Measurements from ENCODE around the gene F3.

Gene F3

GRCh38 chr1:94522304-94522703, 19.3 kb downstream of the F3 start:
- no peaks in the 10 kb centered on the region for H3K27me3 ChIP-seq (replicated peaks; ENCODE audit: control insufficient read depth, insufficient read depth, low read length)
- no peak overlapping the region for H3K4me3 ChIP-seq (replicated peaks; ENCODE audit: low read depth, low read length)
- H3K36me3 ChIP-seq (ENCODE audit: control insufficient read depth, insufficient read depth, low read length): no peaks in the 10 kb centered on the region
- no peak for DNase-seq (ENCODE audit: extremely low read depth, insufficient read length)
- no peak for TF ChIP-seq CTCF (IDR thresholded peaks at IDR 0.05; ENCODE audit: insufficient read depth, low read length, poor library complexity, severe bottlenecking)

GRCh38 chr1:94519351-94519750, 22.2 kb downstream of the F3 start:
- Histone ChIP-seq H3K36me3 (ENCODE audit: control insufficient read depth, insufficient read depth, low read length) (no peaks in the 10 kb centered on the region), H3K27me3 (replicated peaks; ENCODE audit: control insufficient read depth, insufficient read depth, low read length) (no peaks in the 10 kb centered on the region), H3K4me3 (replicated peaks; ENCODE audit: low read depth, low read length) (no peak overlapping the region)
- DNase-seq (ENCODE audit: extremely low read depth, insufficient read length): no peak
- TF ChIP-seq CTCF (IDR thresholded peaks at IDR 0.05; ENCODE audit: insufficient read depth, low read length, poor library complexity, severe bottlenecking): no peak

- Histone ChIP-seq H3K36me3 (ENCODE audit: control insufficient read depth, insufficient read depth, low read length) (no peaks in the 10 kb centered on the region), H3K27me3 (replicated peaks; ENCODE audit: control insufficient read depth, insufficient read depth, low read length) (no peaks in the 10 kb centered on the region), H3K4me3 (replicated peaks; ENCODE audit: low read depth, low read length) (no peak overlapping the region)
- no peak for DNase-seq (ENCODE audit: extremely low read depth, insufficient read length)
- TF ChIP-seq CTCF (IDR thresholded peaks at IDR 0.05; ENCODE audit: insufficient read depth, low read length, poor library complexity, severe bottlenecking): no peak
Observed at GRCh38 chr1:94515296-94515947, 26.1 kb downstream of the F3 start.

- DNase-seq (ENCODE audit: extremely low read depth, insufficient read length): no peak
- TF ChIP-seq CTCF (IDR thresholded peaks at IDR 0.05; ENCODE audit: insufficient read depth, low read length, poor library complexity, severe bottlenecking): peak; percentile 50
- H3K27me3 ChIP-seq (replicated peaks; ENCODE audit: control insufficient read depth, insufficient read depth, low read length): no peaks in the 10 kb centered on the region
- no peaks in the 10 kb centered on the region for H3K36me3 ChIP-seq (ENCODE audit: control insufficient read depth, insufficient read depth, low read length)
- no peak overlapping the region for H3K4me3 ChIP-seq (replicated peaks; ENCODE audit: low read depth, low read length)
Observed at GRCh38 chr1:94514095-94514727, 27.3 kb downstream of the F3 start.

GRCh38 chr1:94512816-94513215, 28.7 kb downstream of the F3 start:
- H3K36me3 ChIP-seq (ENCODE audit: control insufficient read depth, insufficient read depth, low read length): no peaks in the 10 kb centered on the region
- no peak overlapping the region for H3K4me3 ChIP-seq (replicated peaks; ENCODE audit: low read depth, low read length)
- no peaks in the 10 kb centered on the region for H3K27me3 ChIP-seq (replicated peaks; ENCODE audit: control insufficient read depth, insufficient read depth, low read length)
- TF ChIP-seq CTCF (IDR thresholded peaks at IDR 0.05; ENCODE audit: insufficient read depth, low read length, poor library complexity, severe bottlenecking): no peak
- DNase-seq (ENCODE audit: extremely low read depth, insufficient read length): no peak

Data from GM06990 (cell line).